HepG2 (cell line): ENCODE measurements around the gene ZBTB7B. TPM values are rescaled to one million over a fixed set of nuclear protein-coding genes. Genes with fewer than 3 reads are reported as not detected.
A peak's percentile ranks its signal among the peaks of the same experiment; 100 is the strongest.

Source experiments
- ATF1 ChIP-seq: IDR thresholded peaks from 2 replicates; pipeline ENCODE4 v1.6.1; 2016; ENCODE audit warnings: mild to moderate bottlenecking, control low read depth
- BRD4 ChIP-seq: sonication (generic); formaldehyde crosslinking; IDR thresholded peaks from 2 replicates; pipeline ENCODE4 v1.4.0; 2020; ENCODE audit warnings: missing genetic modification reagents
- CBX2 ChIP-seq, 2 experiments: fragments of 200-600 bp in 1 of 2; sonication (generic); formaldehyde crosslinking in 1 of 2; IDR thresholded peaks; 2 replicates each; pipeline versions ENCODE4 v1.7.0 to v1.8.1; 2018 to 2022; ENCODE audit warnings: low read depth in 2 of 2, low read length in 1 of 2, mild to moderate bottlenecking in 1 of 2, missing genetic modification reagents in 1 of 2
- CCAR2 ChIP-seq: fragments of 200-400 bp; formaldehyde crosslinking; optimal IDR thresholded peaks from 2 replicates; pipeline ENCODE3; 2018; ENCODE audit warnings: low read depth, mild to moderate bottlenecking, low read length, moderate library complexity
- FOXJ3 ChIP-seq: sonication (generic); formaldehyde crosslinking; IDR thresholded peaks from 2 replicates; pipeline ENCODE4 v1.4.0; 2020; ENCODE audit warnings: missing genetic modification reagents, mild to moderate bottlenecking, borderline replicate concordance
- HOXA5 ChIP-seq: sonication (generic); formaldehyde crosslinking; IDR thresholded peaks from 2 replicates; pipeline ENCODE4 v1.4.0; 2020; ENCODE audit warnings: missing genetic modification reagents
- KLF16 ChIP-seq, 2 experiments: sonication (generic) in 1 of 2; formaldehyde crosslinking in 1 of 2; IDR thresholded peaks; 2 replicates each; pipeline versions ENCODE4 v1.6.1 to v1.8.0; 2016 to 2023; ENCODE audit warnings: missing genetic modification reagents in 2 of 2, missing compliant biosample characterization in 1 of 2
- PAX8 ChIP-seq: sonication (generic); formaldehyde crosslinking; IDR thresholded peaks from 2 replicates; pipeline ENCODE4 v1.8.0; 2022; ENCODE audit warnings: mild to moderate bottlenecking, missing genetic modification reagents, borderline replicate concordance
- RFX5 ChIP-seq: IDR thresholded peaks from 2 replicates; pipeline ENCODE4 v1.6.1; 2011; ENCODE audit warnings: low read depth, low read length, improper control_type of control experiment
- SOX6 ChIP-seq, 2 experiments: fragments of 450-650 bp in 1 of 2; sonication (generic) in 1 of 2; formaldehyde crosslinking in 1 of 2; IDR thresholded peaks; 2 replicates each; pipeline versions ENCODE4 v1.4.0 to v1.6.1; 2017 to 2020; ENCODE audit warnings: antibody characterized with exemption in 1 of 2, mild to moderate bottlenecking in 1 of 2, missing genetic modification reagents in 1 of 2
- ZFAT ChIP-seq: sonication (generic); formaldehyde crosslinking; conservative IDR thresholded peaks from 2 replicates; pipeline ENCODE4 v1.8.1; 2023; ENCODE audit warnings: missing genetic modification reagents, inconsistent platforms
- ZFP1 ChIP-seq: IDR thresholded peaks from 2 replicates; pipeline ENCODE4 v1.6.1; 2016
- ZFP41 ChIP-seq: sonication (generic); formaldehyde crosslinking; IDR thresholded peaks from 2 replicates; pipeline ENCODE4 v1.4.0; 2020; ENCODE audit warnings: mild to moderate bottlenecking, missing genetic modification reagents, borderline replicate concordance
- ZFY ChIP-seq: sonication (generic); formaldehyde crosslinking; IDR thresholded peaks from 2 replicates; pipeline ENCODE4 v1.4.0; 2020; ENCODE audit warnings: missing genetic modification reagents
- ZNF562 ChIP-seq: sonication (generic); formaldehyde crosslinking; IDR thresholded peaks from 2 replicates; pipeline ENCODE4 v1.8.0; 2022; ENCODE audit warnings: missing genetic modification reagents, borderline replicate concordance
- polyA plus RNA-seq, 8 experiments: library from polyadenylated mRNA; depleted of rRNA in 3 of 8; stranded (reverse) in 7 of 8; unstranded in 1 of 8; fragments of >200 nt; fragmentation: Illumina TruSeq in 4 of 8; extraction: Trizol in 4 of 8; gene quantifications; 2 replicates each; pipeline versions ENCODE4 v1.2.1 to v1.2.3, GENCODE V29; 2011 to 2016; ENCODE audit warnings: low read depth in 4 of 8, missing spikeins in 1 of 8, mixed read lengths in 1 of 8; ENCODE audit not compliant: insufficient read depth in 1 of 8
- total RNA-seq, 5 experiments: library from RNA; depleted of rRNA; stranded (reverse); fragments of >200 nt; fragmentation: Illumina TruSeq; extraction: Trizol; gene quantifications; 2 replicates each; pipeline ENCODE4 v1.2.3, GENCODE V29; 2016; ENCODE audit warnings: low read depth in 1 of 5
- TF ChIP-seq, protein P1 (sequence below): IDR thresholded peaks from 2 replicates; pipeline ENCODE4 v1.4.0; 2020; ENCODE audit warnings: mild to moderate bottlenecking, missing genetic modification reagents
- TF ChIP-seq, protein P2 (sequence below): sonication (generic); formaldehyde crosslinking; IDR thresholded peaks from 2 replicates; pipeline ENCODE4 v1.5.0; 2020; ENCODE audit warnings: missing genetic modification reagents, mild to moderate bottlenecking, borderline replicate concordance
- TF ChIP-seq, protein P3 (sequence below): sonication (generic); formaldehyde crosslinking; IDR thresholded peaks from 2 replicates; pipeline ENCODE4 v1.4.0; 2020; ENCODE audit warnings: missing genetic modification reagents
- TF ChIP-seq, protein P4 (sequence below): sonication (generic); formaldehyde crosslinking; IDR thresholded peaks from 2 replicates; pipeline ENCODE4 v1.4.0; 2020; ENCODE audit warnings: missing genetic modification reagents, mild to moderate bottlenecking, borderline replicate concordance

ZBTB7B gene
- total and polyA plus RNA-seq, 2 of the 13 experiments (the other 11 are each of a cell fraction or from before 2014, with no cell fraction given): 15.5 to 17.5 TPM

DNA sequence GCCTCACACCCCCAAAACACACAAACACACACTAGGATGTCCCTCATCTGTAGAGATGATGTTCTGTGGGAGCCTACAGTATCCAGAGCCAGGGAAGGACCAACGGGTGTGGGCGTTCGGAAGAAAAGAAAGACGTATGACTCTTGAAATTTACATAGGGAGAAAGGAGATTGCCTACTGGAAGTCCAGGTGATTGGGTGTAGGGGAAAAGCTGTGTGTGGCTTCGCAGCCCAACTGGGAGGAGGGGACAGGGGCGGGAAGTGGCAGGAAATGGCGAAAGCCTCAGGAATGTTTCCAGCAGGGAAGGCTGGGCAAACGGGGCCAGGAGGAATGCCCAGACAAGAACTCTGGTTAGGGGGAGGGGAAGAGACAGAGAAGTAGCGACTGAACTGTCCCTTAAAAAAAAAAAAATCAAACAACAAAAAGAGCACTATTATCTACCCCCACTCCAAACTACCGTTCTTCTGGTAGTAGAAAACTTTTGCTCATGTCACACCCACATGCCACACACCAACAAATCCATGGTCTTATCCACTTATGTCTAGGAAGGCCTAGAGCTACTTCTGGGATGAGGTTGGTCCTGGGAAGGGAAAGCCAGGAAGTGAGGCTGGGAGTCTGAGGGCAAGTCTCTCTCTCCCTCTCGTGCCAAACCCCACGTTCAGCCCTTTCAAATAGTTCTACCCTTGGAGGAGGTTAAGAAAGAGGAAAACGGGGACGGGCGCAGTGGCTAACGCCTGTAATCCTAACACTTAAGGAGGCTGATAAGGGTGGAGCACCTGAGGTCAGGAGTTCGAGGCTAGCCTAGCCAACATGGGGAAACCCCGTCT is 29.9 kb upstream of the ZBTB7B start (continued):
- TF ChIP-seq, protein P1, sequence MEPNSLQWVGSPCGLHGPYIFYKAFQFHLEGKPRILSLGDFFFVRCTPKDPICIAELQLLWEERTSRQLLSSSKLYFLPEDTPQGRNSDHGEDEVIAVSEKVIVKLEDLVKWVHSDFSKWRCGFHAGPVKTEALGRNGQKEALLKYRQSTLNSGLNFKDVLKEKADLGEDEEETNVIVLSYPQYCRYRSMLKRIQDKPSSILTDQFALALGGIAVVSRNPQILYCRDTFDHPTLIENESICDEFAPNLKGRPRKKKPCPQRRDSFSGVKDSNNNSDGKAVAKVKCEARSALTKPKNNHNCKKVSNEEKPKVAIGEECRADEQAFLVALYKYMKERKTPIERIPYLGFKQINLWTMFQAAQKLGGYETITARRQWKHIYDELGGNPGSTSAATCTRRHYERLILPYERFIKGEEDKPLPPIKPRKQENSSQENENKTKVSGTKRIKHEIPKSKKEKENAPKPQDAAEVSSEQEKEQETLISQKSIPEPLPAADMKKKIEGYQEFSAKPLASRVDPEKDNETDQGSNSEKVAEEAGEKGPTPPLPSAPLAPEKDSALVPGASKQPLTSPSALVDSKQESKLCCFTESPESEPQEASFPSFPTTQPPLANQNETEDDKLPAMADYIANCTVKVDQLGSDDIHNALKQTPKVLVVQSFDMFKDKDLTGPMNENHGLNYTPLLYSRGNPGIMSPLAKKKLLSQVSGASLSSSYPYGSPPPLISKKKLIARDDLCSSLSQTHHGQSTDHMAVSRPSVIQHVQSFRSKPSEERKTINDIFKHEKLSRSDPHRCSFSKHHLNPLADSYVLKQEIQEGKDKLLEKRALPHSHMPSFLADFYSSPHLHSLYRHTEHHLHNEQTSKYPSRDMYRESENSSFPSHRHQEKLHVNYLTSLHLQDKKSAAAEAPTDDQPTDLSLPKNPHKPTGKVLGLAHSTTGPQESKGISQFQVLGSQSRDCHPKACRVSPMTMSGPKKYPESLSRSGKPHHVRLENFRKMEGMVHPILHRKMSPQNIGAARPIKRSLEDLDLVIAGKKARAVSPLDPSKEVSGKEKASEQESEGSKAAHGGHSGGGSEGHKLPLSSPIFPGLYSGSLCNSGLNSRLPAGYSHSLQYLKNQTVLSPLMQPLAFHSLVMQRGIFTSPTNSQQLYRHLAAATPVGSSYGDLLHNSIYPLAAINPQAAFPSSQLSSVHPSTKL: peak; percentile 58
- TF ChIP-seq, protein P2, sequence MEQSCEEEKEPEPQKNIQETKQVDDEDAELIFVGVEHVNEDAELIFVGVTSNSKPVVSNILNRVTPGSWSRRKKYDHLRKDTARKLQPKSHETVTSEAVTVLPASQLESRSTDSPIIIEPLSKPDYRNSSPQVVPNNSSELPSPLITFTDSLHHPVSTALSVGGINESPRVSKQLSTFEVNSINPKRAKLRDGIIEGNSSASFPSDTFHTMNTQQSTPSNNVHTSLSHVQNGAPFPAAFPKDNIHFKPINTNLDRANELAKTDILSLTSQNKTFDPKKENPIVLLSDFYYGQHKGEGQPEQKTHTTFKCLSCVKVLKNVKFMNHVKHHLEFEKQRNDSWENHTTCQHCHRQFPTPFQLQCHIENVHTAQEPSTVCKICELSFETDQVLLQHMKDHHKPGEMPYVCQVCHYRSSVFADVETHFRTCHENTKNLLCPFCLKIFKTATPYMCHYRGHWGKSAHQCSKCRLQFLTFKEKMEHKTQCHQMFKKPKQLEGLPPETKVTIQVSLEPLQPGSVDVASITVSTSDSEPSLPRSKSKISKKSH (CRISPR knock-in tag): no peak
- TF ChIP-seq ZFP1 (no peak), ATF1 (CRISPR knock-in tag) (no peak; the same call in 1 of the 2 replicates), ZNF562 (CRISPR knock-in tag) (no peak), ZFY (CRISPR knock-in tag) (peak; percentile 39), ZFP41 (CRISPR knock-in tag) (no peak), FOXJ3 (CRISPR knock-in tag) (0 out of 2 replicates have a peak, but pooled peaks have one; percentile 16), HOXA5 (CRISPR knock-in tag) (peak; percentile 43; the same call in 1 of the 2 replicates), ZFAT (CRISPR knock-in tag) (no peak), CCAR2 (no peak), BRD4 (peak; percentile 84; the same call in 1 of the 2 replicates), SOX6 (IDR thresholded peaks at IDR 0.05) (no peak), SOX6 (CRISPR knock-in tag; IDR thresholded peaks at IDR 0.05) (peak; percentile 51; the same call in 1 of the 2 replicates), PAX8 (no peak), CBX2 (IDR thresholded peaks at IDR 0.05; ENCODE audit: low read depth, low read length) (no peak), CBX2 (CRISPR knock-in tag; IDR thresholded peaks at IDR 0.05; ENCODE audit: low read depth) (no peak), KLF16 (CRISPR knock-in tag; IDR thresholded peaks at IDR 0.05) (peak in 1 of 2 experiments; percentile 48; a peak in 1 of 4 replicates), RFX5 (no peak)
- TF ChIP-seq, protein P3, sequence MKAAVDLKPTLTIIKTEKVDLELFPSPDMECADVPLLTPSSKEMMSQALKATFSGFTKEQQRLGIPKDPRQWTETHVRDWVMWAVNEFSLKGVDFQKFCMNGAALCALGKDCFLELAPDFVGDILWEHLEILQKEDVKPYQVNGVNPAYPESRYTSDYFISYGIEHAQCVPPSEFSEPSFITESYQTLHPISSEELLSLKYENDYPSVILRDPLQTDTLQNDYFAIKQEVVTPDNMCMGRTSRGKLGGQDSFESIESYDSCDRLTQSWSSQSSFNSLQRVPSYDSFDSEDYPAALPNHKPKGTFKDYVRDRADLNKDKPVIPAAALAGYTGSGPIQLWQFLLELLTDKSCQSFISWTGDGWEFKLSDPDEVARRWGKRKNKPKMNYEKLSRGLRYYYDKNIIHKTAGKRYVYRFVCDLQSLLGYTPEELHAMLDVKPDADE (CRISPR knock-in tag): no peak
- TF ChIP-seq, protein P4, sequence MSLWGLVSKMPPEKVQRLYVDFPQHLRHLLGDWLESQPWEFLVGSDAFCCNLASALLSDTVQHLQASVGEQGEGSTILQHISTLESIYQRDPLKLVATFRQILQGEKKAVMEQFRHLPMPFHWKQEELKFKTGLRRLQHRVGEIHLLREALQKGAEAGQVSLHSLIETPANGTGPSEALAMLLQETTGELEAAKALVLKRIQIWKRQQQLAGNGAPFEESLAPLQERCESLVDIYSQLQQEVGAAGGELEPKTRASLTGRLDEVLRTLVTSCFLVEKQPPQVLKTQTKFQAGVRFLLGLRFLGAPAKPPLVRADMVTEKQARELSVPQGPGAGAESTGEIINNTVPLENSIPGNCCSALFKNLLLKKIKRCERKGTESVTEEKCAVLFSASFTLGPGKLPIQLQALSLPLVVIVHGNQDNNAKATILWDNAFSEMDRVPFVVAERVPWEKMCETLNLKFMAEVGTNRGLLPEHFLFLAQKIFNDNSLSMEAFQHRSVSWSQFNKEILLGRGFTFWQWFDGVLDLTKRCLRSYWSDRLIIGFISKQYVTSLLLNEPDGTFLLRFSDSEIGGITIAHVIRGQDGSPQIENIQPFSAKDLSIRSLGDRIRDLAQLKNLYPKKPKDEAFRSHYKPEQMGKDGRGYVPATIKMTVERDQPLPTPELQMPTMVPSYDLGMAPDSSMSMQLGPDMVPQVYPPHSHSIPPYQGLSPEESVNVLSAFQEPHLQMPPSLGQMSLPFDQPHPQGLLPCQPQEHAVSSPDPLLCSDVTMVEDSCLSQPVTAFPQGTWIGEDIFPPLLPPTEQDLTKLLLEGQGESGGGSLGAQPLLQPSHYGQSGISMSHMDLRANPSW (CRISPR knock-in tag): no peak; the same call in 1 of the 2 replicates
